HG02571 (cell line): Measurements from ENCODE around the gene SSU72.
"Not testable (repeated sequence)": the region's sequence is repeated elsewhere in the genome, so short reads cannot be mapped to it uniquely, and the experiment has no call there.

Experiments
- ATAC-seq: cut with Tn5 transposase; IDR thresholded peaks from one replicate; pipeline ENCODE4 v1.9.1; 2021; ENCODE audit warnings: mild to moderate bottlenecking, moderate library complexity; ENCODE audit not compliant: unreplicated experiment

SSU72 gene

DNA sequence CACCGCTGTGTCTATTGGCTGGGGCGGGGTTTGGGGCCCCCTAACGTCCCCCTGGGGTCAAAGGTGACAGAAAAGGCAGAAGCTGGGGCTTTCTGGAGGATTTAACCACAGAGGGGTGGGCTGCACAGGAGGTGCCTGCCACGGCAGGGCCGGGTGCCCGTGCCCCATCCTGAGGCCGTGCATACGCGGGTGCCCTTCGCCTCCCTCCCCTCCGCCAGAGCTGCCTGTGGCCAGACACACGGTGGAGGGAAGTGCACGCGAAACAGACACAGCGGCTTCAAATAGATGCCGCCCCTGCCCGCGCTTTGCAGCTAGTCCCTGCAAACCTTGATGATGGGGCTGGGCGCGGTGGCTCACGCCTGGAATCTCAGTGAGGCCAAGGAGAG, 65.2 kb downstream of the SSU72 start:
- not testable (repeated sequence) for ATAC-seq

DNA sequence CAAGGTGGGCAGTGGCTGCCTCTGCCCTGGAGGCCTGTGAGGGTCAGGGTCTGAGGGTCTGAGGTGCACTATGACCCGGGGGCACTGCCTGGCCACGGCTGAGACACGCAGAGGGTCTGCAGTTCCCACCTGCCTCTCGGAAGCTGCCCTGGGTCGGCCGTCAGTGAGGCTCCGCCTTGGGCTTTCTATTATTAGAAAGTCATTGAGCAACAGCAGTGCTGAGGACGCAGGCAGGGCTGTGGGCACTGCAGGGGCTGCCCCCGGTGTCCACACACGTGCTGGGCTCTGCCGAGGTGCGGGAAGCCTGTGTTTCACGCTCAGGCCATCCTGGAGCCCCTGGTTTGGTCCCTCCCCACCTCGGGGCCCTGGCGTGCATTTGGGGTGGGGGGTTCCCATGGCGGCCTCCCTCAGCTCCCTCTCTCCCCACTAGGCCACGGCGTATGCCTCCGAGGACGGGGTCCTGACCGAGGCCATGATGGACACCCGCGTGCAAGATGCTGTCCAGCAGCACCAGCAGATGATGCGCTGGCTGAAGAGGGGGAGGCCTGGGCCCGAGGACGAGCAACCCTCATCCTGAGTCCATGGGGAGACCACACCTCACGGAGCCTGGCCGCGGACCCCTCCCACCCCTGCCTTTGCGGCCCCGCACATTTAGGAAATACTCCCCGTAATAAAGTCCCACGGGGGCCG, 65.7 kb downstream of the SSU72 start:
- not testable (repeated sequence) for ATAC-seq

DNA sequence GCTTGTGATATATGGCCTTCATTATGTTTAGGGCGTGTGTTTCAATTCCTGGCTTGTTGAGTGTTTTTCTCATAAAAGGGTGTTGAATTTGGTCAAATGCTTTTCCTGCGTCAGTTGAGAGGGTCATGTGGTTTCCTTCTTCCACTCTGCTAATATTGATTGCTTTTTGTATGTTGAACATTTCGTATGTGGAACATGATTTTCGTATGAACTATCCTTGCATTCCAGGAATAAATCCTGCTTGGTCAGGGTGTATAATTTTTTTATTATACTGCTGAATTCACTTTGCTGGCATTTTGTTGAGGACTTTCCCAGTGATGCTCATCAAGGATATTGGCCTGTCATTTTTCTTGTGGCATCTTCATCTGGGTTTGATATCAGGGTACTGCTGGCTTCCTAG, 67.4 kb downstream of the SSU72 start:
- no peak for ATAC-seq

DNA sequence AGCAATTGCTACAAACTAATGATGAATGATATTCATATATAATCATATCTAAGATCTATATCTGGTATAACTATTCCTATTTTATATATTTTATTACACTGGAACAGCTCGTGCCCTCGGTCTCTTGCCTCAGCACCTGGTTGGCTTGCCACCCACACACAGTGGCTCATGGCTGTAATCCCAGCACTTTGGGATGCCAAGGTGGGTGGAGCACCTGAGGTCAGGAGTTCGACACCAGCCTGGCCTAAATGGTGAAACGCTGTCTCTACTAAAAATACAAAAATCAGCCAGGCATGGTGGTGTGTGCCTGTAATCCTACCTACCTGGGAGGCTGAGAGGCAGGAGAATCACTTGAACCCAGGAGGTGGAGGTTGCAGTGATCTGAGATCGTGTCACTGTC, 68.9 kb downstream of the SSU72 start:
- not testable (repeated sequence) for ATAC-seq

DNA sequence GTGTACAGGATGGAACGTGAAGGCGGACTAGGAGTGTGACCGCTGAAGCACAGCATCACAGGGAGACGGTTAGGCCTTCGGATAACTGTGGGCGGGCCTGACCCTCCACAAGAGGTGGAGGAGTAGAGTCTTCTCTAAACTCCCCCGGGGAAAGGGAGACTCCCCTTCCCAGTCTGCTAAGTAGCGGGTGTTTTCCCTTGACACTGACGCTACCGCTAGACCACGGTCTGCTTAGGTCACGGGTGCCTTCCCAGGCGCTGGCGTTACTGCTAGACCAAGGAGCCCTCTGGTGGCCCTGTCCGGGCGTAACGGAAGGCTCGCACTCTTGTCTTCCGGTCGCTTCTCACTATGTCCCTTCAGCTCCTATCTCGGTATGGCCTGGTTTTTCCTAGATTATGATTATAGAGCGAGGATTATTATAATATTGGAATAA, 69.3 kb downstream of the SSU72 start:
- ATAC-seq, result not testable (repeated sequence)

DNA sequence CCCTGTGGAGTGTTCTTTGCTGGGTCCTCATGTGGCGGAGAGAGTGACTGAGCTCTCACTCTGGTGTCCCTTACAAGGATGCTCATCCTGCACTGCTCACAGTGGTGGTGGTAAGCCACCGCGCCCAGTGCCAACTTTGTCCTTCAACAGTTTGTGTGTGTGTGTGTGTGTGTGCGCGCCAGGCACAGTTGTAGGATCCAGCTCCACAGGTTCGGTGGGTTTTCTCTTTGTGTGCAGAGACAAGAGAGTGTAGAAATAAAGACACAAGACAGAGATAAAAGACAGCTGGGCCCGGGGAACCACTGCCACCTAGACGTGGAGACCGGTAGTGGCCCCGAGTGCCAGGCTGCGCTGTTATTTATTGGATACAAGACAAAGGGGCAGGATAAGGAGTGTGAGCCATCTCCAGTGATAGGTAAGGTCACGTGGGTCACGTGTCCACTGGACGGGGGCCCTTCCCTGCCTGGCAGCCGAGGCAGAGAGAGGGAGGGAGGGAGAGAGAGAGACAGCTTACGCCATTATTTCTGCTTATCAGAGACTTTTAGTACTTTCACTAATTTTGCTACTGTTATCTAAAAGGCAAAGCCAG, 69.8 kb downstream of the SSU72 start:
- not testable (repeated sequence) for ATAC-seq

DNA sequence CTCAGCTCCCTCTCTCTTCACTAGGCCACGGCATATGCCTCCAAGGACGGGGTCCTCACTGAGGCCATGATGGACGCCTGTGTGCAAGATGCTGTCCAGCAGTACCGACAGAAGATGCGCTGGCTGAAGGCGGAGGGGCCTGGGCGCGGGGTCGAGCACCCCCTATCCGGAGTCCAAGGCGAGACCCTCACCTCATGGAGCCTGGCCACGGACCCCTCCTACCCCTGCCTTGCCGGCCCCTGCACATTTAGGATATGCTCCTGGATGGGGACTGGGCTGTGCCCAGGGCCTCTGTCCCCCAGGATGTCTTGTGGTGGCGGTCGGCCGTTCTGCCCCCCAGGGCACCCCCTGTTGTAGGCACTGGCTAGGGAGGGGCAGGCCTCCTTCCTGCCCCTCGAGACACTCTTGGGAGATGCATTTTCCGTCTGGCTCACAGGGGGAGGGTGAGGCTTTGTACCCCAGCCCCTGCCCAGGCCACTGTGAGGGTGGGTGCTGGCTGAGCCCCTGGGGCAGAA, 79.1 kb downstream of the SSU72 start:
- ATAC-seq, result not testable (repeated sequence)

DNA sequence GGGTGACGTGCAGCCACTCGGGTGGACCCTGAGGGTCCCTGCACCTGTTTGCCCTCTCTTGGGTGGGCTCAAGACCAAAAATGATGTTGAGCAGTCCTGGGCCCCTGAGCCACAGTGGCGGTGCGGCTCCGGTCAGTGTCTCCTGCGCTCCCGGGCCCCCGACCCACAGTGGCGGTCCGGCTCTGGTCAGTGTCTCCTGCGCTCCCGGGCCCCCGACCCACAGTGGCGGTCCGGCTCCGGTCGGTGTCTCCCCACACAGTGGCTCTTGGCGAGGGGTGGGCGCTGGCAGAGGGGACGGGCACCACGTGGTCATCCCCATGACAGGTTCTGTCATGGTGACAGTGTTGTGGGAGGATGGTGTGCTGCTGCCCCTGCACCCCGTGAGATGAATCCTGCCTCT, 80.4 kb downstream of the SSU72 start:
- not testable (repeated sequence) for ATAC-seq
